Upper lobe of left lung (tissue), 6 donors: ENCODE results near the gene KIRREL3. TPM values are rescaled to one million over a fixed set of nuclear protein-coding genes. Genes with fewer than 3 reads are reported as not detected.

Experiments
- ATAC-seq, 2 donors: fragments of 200-7000 bp; cut with Tn5 transposase; one replicate each; pipeline ENCODE4 v1.9.1; 2022; ENCODE audit warnings: mild to moderate bottlenecking in 2 of 2, moderate library complexity in 2 of 2; ENCODE audit not compliant: low FRiP score in 2 of 2
- DNase-seq, 2 donors: peaks; one replicate each; pipeline ENCODE4 v3.0.0-alpha.2; 2019 to 2020
- H3K27ac ChIP-seq, 4 donors: fragments of 200-600 bp; sonication (generic); one replicate each; pipeline ENCODE4 v1.5.1; 2016 to 2019
- H3K27me3 ChIP-seq, 4 donors: fragments of 200-600 bp; sonication (generic); one replicate each; pipeline ENCODE4 v1.5.1; 2017 to 2019
- H3K36me3 ChIP-seq, 4 donors: fragments of 200-600 bp; sonication (generic); one replicate each; pipeline ENCODE4 v1.5.1; 2016 to 2019
- H3K4me1 ChIP-seq, 4 donors: fragments of 200-600 bp; sonication (generic); one replicate each; pipeline ENCODE4 v1.5.1; 2018 to 2019
- H3K4me3 ChIP-seq, 4 donors: fragments of 200-600 bp; sonication (generic); one replicate each; pipeline ENCODE4 v1.5.1; 2017 to 2019; ENCODE audit warnings: mild to moderate bottlenecking in 2 of 4, moderate library complexity in 1 of 4
- H3K9me3 ChIP-seq, 4 donors: fragments of 200-600 bp; sonication (generic); one replicate each; pipeline ENCODE4 v1.5.1; 2018 to 2019
- CTCF ChIP-seq, 6 experiments: fragments of 450-650 bp in 4 of 6; fragments of 200-600 bp in 2 of 6; sonication (generic) in 2 of 6; IDR thresholded peaks; one replicate each; pipeline ENCODE4 v1.5.1; 2016 to 2019; ENCODE audit warnings: antibody characterized with exemption in 6 of 6
- EP300 ChIP-seq, 4 donors: sonication (generic); formaldehyde crosslinking; IDR thresholded peaks; one replicate each; pipeline ENCODE4 v1.5.1; 2017; ENCODE audit warnings: antibody characterized with exemption in 4 of 4, control low read depth in 2 of 4
- POLR2A ChIP-seq, 4 donors: fragments of 450-650 bp; IDR thresholded peaks; one replicate each; pipeline ENCODE4 v1.5.1; 2016 to 2017; ENCODE audit warnings: antibody characterized with exemption in 4 of 4, mild to moderate bottlenecking in 2 of 4
- POLR2AphosphoS5 ChIP-seq, 2 donors: sonication (generic); formaldehyde crosslinking; IDR thresholded peaks; one replicate each; pipeline ENCODE4 v1.5.1; 2017; ENCODE audit warnings: antibody characterized with exemption in 2 of 2
- WGBS, 2 donors: methylation state at CpG; one replicate each; pipeline ENCODE4 v1.1.5; 2017 to 2018; 5-methylcytosine and 5-hydroxymethylcytosine counted together
- total RNA-seq, 6 donors: library from RNA; depleted of rRNA in 4 of 6; stranded (reverse); fragments of >200 nt in 4 of 6; gene quantifications; one replicate each; pipeline versions ENCODE4 v1.1.0 to v1.2.1, GENCODE V29; 2016 to 2021
- donor health status: DM: no; HTN: no; CAD: no; lungs with moderate emphysema.
- donor health status: DM: no; HTN: yes; CAD: no; lungs with severe emphysema.

Gene KIRREL3
- total RNA-seq, 6 donors from 2014 or later, result 0.22 to 0.24 TPM; not detected in 4

GRCh38 chr11:126452241-126453101 is 548.1 kb downstream of the KIRREL3 start:
- no peak for TF ChIP-seq POLR2AphosphoS5 (IDR thresholded peaks at IDR 0.05)
- no peak for DNase-seq
- WGBS, 2 donors, result 62 to 68% methylated on average over 20 to 24 of the region's 24 CpGs
- Histone ChIP-seq H3K4me3 (no peak overlapping the region), H3K27ac (no peak overlapping the region), H3K36me3 (no peaks in the 10 kb centered on the region), H3K9me3 (no peaks in the 10 kb centered on the region), H3K27me3 (no peaks in the 10 kb centered on the region), H3K4me1 (peaks cover 0 to 8% (median 2%) of the 10 kb centered on the region in 4 donors)
- ATAC-seq, result peak in 1 of 2 donors; percentile 67

DNA sequence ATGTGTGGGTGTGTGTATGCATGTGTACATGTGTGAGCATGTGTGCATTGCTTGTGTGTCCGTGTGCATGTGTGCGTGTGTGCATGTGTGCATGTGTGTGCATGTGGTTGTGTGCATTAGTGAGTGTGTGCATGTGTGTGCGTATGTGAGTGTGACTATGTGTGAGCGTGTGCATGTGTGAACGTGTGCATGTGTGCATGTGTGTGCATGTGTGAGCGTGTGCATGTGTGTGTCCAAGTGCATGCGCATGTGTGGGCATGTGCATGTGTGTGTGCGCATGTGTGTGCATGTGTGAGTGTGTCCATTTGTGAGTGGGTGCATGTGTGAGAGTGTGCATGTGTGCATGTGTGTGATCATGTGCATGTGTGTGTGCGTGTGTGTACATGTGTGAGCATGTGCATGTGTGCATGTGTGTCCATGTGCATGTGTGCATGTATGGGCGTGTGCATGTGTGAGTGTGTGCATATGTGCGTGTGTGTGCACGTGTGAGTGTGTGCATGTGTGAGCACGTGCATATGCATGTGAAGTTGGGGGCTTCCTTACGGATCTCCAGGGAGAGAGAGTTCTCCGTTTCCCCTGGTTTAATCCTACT is 549.3 kb downstream of the KIRREL3 start:
- no peak overlapping the region for H3K4me3 ChIP-seq
- ATAC-seq (no peak), DNase-seq (no peak)
- H3K9me3 ChIP-seq, result no peaks in the 10 kb centered on the region
- peaks cover 0 to 6% (median 1%) of the 10 kb centered on the region in 4 donors for H3K4me1 ChIP-seq
- 87 to 92% methylated on average over 15 of the region's 15 CpGs for WGBS, 2 donors
- H3K27me3 ChIP-seq, result no peaks in the 10 kb centered on the region
- no peaks in the 10 kb centered on the region for H3K36me3 ChIP-seq
- TF ChIP-seq POLR2AphosphoS5 (IDR thresholded peaks at IDR 0.05), result no peak
- TF ChIP-seq CTCF (IDR thresholded peaks at IDR 0.05), result no peak
- TF ChIP-seq POLR2A (IDR thresholded peaks at IDR 0.05), result no peak
- TF ChIP-seq EP300 (IDR thresholded peaks at IDR 0.05), result no peak
- H3K27ac ChIP-seq, result no peak overlapping the region

DNA sequence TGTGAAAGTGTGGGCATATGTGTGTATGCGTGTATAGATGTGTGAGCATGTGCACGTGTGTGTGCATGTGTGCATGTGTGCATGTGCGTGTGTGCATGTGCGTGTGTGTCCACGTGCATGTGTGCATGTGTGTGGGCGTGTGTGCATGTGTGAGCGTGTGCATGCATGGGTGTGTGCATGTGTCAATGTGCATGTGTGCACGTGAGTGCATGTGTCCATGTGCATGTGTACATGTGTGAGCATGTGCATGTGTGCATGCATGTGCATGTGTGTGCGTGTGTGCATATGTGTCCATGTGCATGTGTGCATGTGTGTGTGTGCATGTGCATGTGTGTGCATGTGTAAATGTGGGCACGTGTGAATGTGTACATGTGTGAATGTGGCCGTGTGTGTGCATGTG is 549.8 kb downstream of the KIRREL3 start:
- H3K9me3 ChIP-seq, result no peaks in the 10 kb centered on the region
- no peaks in the 10 kb centered on the region for H3K27me3 ChIP-seq
- no peaks in the 10 kb centered on the region for H3K36me3 ChIP-seq
- no peak overlapping the region for H3K27ac ChIP-seq
- H3K4me1 ChIP-seq, result peaks cover 0 to 6% (median 1%) of the 10 kb centered on the region in 4 donors
- WGBS, 2 donors, result 92 to 93% methylated on average over 11 of the region's 11 CpGs
- no peak for DNase-seq
- no peak for ATAC-seq
- H3K4me3 ChIP-seq, result no peak overlapping the region
- TF ChIP-seq EP300 (IDR thresholded peaks at IDR 0.05) (no peak), POLR2AphosphoS5 (IDR thresholded peaks at IDR 0.05) (no peak)

GRCh38 chr11:126450198-126450597 is 550.4 kb downstream of the KIRREL3 start:
- no peak for TF ChIP-seq EP300 (IDR thresholded peaks at IDR 0.05)
- TF ChIP-seq POLR2AphosphoS5 (IDR thresholded peaks at IDR 0.05), result no peak
- no peak for TF ChIP-seq POLR2A (IDR thresholded peaks at IDR 0.05)
- no peak for TF ChIP-seq CTCF (IDR thresholded peaks at IDR 0.05)
- DNase-seq (no peak), ATAC-seq (no peak)
- 84 to 99% methylated on average over 7 of the region's 7 CpGs for WGBS, 2 donors
- Histone ChIP-seq H3K9me3 (no peaks in the 10 kb centered on the region), H3K4me1 (peaks cover 0 to 6% (median 1%) of the 10 kb centered on the region in 4 donors), H3K27me3 (no peaks in the 10 kb centered on the region), H3K36me3 (no peaks in the 10 kb centered on the region), H3K27ac (no peak overlapping the region), H3K4me3 (no peak overlapping the region)

DNA sequence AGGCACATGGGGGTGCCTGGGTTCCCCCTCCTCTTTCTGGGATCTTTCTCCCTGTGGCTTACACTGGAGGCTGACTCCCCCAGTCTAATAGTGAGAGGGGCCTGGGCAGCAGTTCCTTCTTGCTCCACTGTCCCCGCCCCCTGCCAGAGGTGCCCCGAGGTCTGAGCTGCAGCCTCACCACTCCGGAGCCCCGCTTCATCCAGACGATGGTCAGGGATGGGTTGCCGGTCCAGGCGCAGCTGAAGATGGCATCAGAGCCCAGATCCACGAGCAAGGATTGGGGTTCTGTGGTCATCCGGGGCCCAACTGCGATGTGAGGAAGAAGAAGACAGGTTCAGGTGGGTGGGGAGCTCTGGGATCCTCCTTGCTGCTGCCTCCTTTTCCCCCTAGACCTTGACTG is 554.0 kb downstream of the KIRREL3 start:
- Histone ChIP-seq H3K27ac (no peak overlapping the region), H3K4me3 (no peak overlapping the region), H3K4me1 (no peaks in the 10 kb centered on the region), H3K27me3 (no peaks in the 10 kb centered on the region), H3K9me3 (no peaks in the 10 kb centered on the region), H3K36me3 (no peaks in the 10 kb centered on the region)
- DNase-seq, result no peak
- no peak for ATAC-seq
- no peak for TF ChIP-seq EP300 (IDR thresholded peaks at IDR 0.05)
- no peak for TF ChIP-seq POLR2AphosphoS5 (IDR thresholded peaks at IDR 0.05)
- TF ChIP-seq POLR2A (IDR thresholded peaks at IDR 0.05), result no peak
- TF ChIP-seq CTCF (IDR thresholded peaks at IDR 0.05), result no peak
- 84 to 91% methylated on average over 8 to 10 of the region's 10 CpGs for WGBS, 2 donors
